Loucy (cell line): ENCODE data around the gene PTPRK.

ENCODE experiments used
- H2AFZ ChIP-seq: fragments of 200-600 bp; sonication (generic); 2 replicates; pipeline ENCODE4 v1.6.0; 2016; ENCODE audit warnings: antibody characterized with exemption, mild to moderate bottlenecking, low read length, moderate library complexity
- H3F3A ChIP-seq: fragments of 200-600 bp; 2 replicates; pipeline ENCODE4 v1.6.0; 2016; ENCODE audit warnings: antibody characterized with exemption, low read depth, mild to moderate bottlenecking
- H3K27me3 ChIP-seq: fragments of 200-600 bp; sonication (generic); 2 replicates; pipeline ENCODE4 v1.6.1; 2014; ENCODE audit warnings: low read length, mild to moderate bottlenecking; ENCODE audit not compliant: insufficient read depth, poor library complexity, severe bottlenecking
- H3K36me3 ChIP-seq: fragments of 200-600 bp; sonication (generic); 2 replicates; pipeline ENCODE4 v1.6.1; 2016; ENCODE audit warnings: low read length; ENCODE audit not compliant: insufficient read depth
- H3K4me1 ChIP-seq: fragments of 200-600 bp; sonication (generic); 2 replicates; pipeline ENCODE4 v1.5.1; 2014; ENCODE audit warnings: low read length, mild to moderate bottlenecking; ENCODE audit not compliant: insufficient read depth, poor library complexity, severe bottlenecking
- H3K4me2 ChIP-seq: fragments of 200-600 bp; sonication (generic); 2 replicates; pipeline ENCODE4 v1.6.0; 2014; ENCODE audit warnings: antibody characterized with exemption, low read length, low read depth, mild to moderate bottlenecking; ENCODE audit not compliant: poor library complexity, severe bottlenecking
- H3K4me3 ChIP-seq: fragments of 200-600 bp; sonication (generic); 2 replicates; pipeline ENCODE4 v1.5.1; 2014; ENCODE audit warnings: low read length, mild to moderate bottlenecking, mixed read lengths; ENCODE audit not compliant: poor library complexity, severe bottlenecking
- H3K79me2 ChIP-seq: fragments of 200-600 bp; sonication (generic); 2 replicates; pipeline ENCODE4 v1.6.1; 2014; ENCODE audit warnings: low read length; ENCODE audit not compliant: insufficient read depth
- H3K9ac ChIP-seq: fragments of 200-600 bp; sonication (generic); 2 replicates; pipeline ENCODE4 v1.6.0; 2014; ENCODE audit warnings: mild to moderate bottlenecking, low read depth, low read length, moderate library complexity; ENCODE audit not compliant: poor library complexity, severe bottlenecking
- H3K9me2 ChIP-seq: fragments of 200-600 bp; sonication (generic); replicated peaks from 2 replicates; pipeline ENCODE4 v1.6.1; 2016; ENCODE audit warnings: low read depth, low read length, mixed read lengths
- H3K9me3 ChIP-seq: fragments of 200-600 bp; sonication (generic); 2 replicates; pipeline ENCODE4 v1.6.1; 2014; ENCODE audit warnings: mild to moderate bottlenecking, antibody characterized with exemption, low read length, low read depth; ENCODE audit not compliant: insufficient read depth
- H4K20me1 ChIP-seq: fragments of 200-600 bp; sonication (generic); 2 replicates; pipeline ENCODE4 v1.6.0; 2014; ENCODE audit warnings: antibody characterized with exemption, low read length, mild to moderate bottlenecking; ENCODE audit not compliant: insufficient read depth, poor library complexity, severe bottlenecking
- CTCF ChIP-seq: fragments of 200-600 bp; sonication (generic); conservative IDR thresholded peaks from 2 replicates; pipeline ENCODE4 v1.5.1; 2014; ENCODE audit warnings: mild to moderate bottlenecking, antibody characterized with exemption, low read length
- EZH2phosphoT487 ChIP-seq: fragments of 200-600 bp; IDR thresholded peaks from 2 replicates; pipeline ENCODE4 v1.6.1; 2018; ENCODE audit warnings: antibody characterized with exemption, mild to moderate bottlenecking, moderate library complexity, borderline replicate concordance

Gene PTPRK

GRCh38 chr6:127971945-127972391 lies 548.4 kb downstream of the PTPRK start:
- Histone ChIP-seq H3K27me3 (no peaks in the 10 kb centered on the region), H3K9ac (peak overlapping the region; percentile 14), H3K9me2 (no peaks in the 10 kb centered on the region), H3K4me3 (peak overlapping the region; percentile 55), H3K36me3 (no peaks in the 10 kb centered on the region), H3K9me3 (no peaks in the 10 kb centered on the region), H3F3A (peaks cover 3% of the 10 kb centered on the region; the same call in 1 of the 2 replicates), H3K79me2 (no peaks in the 10 kb centered on the region), H2AFZ (no peak overlapping the region), H3K4me1 (peaks cover 51% of the 10 kb centered on the region), H4K20me1 (no peaks in the 10 kb centered on the region), H3K4me2 (peak overlapping the region; percentile 68)
- TF ChIP-seq CTCF (no peak), EZH2phosphoT487 (peak; percentile 96)

GRCh38 chr6:127971386-127971785 lies 549.0 kb downstream of the PTPRK start:
- Histone ChIP-seq H3F3A (peaks cover 3% of the 10 kb centered on the region; the same call in 1 of the 2 replicates), H3K9me2 (no peaks in the 10 kb centered on the region), H3K27me3 (no peaks in the 10 kb centered on the region), H3K4me2 (peak overlapping the region; percentile 68), H4K20me1 (no peaks in the 10 kb centered on the region), H3K9me3 (no peaks in the 10 kb centered on the region), H2AFZ (no peak overlapping the region), H3K9ac (peak overlapping the region; percentile 14), H3K79me2 (no peaks in the 10 kb centered on the region), H3K4me1 (peaks cover 52% of the 10 kb centered on the region), H3K36me3 (no peaks in the 10 kb centered on the region), H3K4me3 (peak overlapping the region; percentile 55)
- TF ChIP-seq CTCF: no peak
- no peak for TF ChIP-seq EZH2phosphoT487

- no peaks in the 10 kb centered on the region for H3K36me3 ChIP-seq
- H3F3A ChIP-seq: peaks cover 3% of the 10 kb centered on the region; the same call in 1 of the 2 replicates
- H3K27me3 ChIP-seq: no peaks in the 10 kb centered on the region
- H3K4me3 ChIP-seq: no peak overlapping the region
- H3K79me2 ChIP-seq: no peaks in the 10 kb centered on the region
- no peaks in the 10 kb centered on the region for H3K9me3 ChIP-seq
- H3K4me2 ChIP-seq: no peak overlapping the region
- no peak overlapping the region for H2AFZ ChIP-seq
- TF ChIP-seq EZH2phosphoT487: no peak
- no peak for TF ChIP-seq CTCF
- no peaks in the 10 kb centered on the region for H4K20me1 ChIP-seq
- no peak overlapping the region for H3K9ac ChIP-seq
- H3K4me1 ChIP-seq: peaks cover 52% of the 10 kb centered on the region
- H3K9me2 ChIP-seq: no peaks in the 10 kb centered on the region
Observed at GRCh38 chr6:127969701-127970100, 550.7 kb downstream of the PTPRK start.
